GOT3 (cell line): ENCODE results near the gene TBC1D5.

ENCODE experiments used
- DNase-seq: peaks from one replicate; lab custom pipeline; 2025; ENCODE audit warnings: mixed read lengths; lab: John Stamatoyannopoulos, UW

TBC1D5 gene

GRCh38 chr3:17473761-17474160, 268.7 kb downstream of the TBC1D5 start:
- DNase-seq: no peak

GRCh38 chr3:17469954-17470353, 272.5 kb downstream of the TBC1D5 start:
- no peak for DNase-seq

- DNase-seq: no peak
These were observed 272.9 kb downstream of the TBC1D5 start for GRCh38 chr3:17469520-17469919.

- no peak for DNase-seq
These were observed 276.4 kb downstream of the TBC1D5 start for GRCh38 chr3:17466028-17466427.

- DNase-seq: no peak
These were observed 282.9 kb downstream of the TBC1D5 start for GRCh38 chr3:17459470-17459993.

- no peak for DNase-seq
These were observed 285.8 kb downstream of the TBC1D5 start for GRCh38 chr3:17456650-17457049.

GRCh38 chr3:17456046-17456445, 286.4 kb downstream of the TBC1D5 start:
- DNase-seq: no peak

GRCh38 chr3:17444865-17445264, 297.6 kb downstream of the TBC1D5 start:
- DNase-seq: no peak

GRCh38 chr3:17443142-17443541, 299.3 kb downstream of the TBC1D5 start:
- DNase-seq: no peak

- DNase-seq: no peak
These were observed 299.9 kb downstream of the TBC1D5 start for GRCh38 chr3:17442332-17443049.

GRCh38 chr3:17433876-17434275, 308.6 kb downstream of the TBC1D5 start:
- DNase-seq: no peak

- no peak for DNase-seq
These were observed 310.2 kb downstream of the TBC1D5 start for GRCh38 chr3:17432236-17432635.

- no peak for DNase-seq
These were observed 310.9 kb downstream of the TBC1D5 start for GRCh38 chr3:17431484-17432045.

- no peak for DNase-seq
These were observed 311.4 kb downstream of the TBC1D5 start for GRCh38 chr3:17431004-17431403.

- DNase-seq: no peak
These were observed 311.8 kb downstream of the TBC1D5 start for GRCh38 chr3:17430582-17430981.

- no peak for DNase-seq
These were observed 318.5 kb downstream of the TBC1D5 start for GRCh38 chr3:17423786-17424536.

GRCh38 chr3:17422636-17423035, 319.8 kb downstream of the TBC1D5 start:
- no peak for DNase-seq

- no peak for DNase-seq
These were observed 321.8 kb downstream of the TBC1D5 start for GRCh38 chr3:17420668-17421067.

GRCh38 chr3:17412950-17413530, 329.4 kb downstream of the TBC1D5 start:
- DNase-seq: no peak

- DNase-seq: no peak
These were observed 331.1 kb downstream of the TBC1D5 start for GRCh38 chr3:17411157-17411877.

- no peak for DNase-seq
These were observed 334.9 kb downstream of the TBC1D5 start for GRCh38 chr3:17407576-17407975.

- no peak for DNase-seq
These were observed 337.9 kb downstream of the TBC1D5 start for GRCh38 chr3:17404548-17404947.
